HPDE6-E6E7 (cell line): ENCODE results near the gene GCN1.

Experiments
- DNase-seq: peaks from one replicate; pipeline ENCODE4 v3.0.0; 2011; ENCODE audit warnings: missing footprints; ENCODE audit errors: extremely low spot score

GCN1 gene

GRCh38 chr12:120229487-120230325 is 35.2 kb upstream of the GCN1 start:
- DNase-seq, result no peak

DNA sequence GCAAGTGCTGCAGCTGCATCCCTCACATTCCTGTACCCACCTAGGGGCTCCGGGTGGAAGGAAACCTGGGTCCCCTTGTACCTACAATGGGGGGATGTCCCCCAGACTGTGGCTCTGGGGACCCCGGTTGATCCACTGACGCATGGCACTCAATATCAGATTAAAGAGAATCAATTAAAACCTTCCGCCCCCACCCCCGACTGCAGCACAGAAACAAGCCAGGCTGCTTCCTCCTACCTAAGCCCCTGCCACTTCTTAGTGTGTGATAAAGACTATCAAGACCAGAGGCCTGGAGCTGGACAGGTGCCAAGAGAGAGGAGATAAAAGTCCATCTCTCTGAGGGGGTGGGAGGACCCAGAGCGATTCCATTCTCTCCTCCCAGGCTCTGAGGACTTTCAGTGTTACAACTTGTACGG is 34.6 kb upstream of the GCN1 start:
- DNase-seq, result no peak

GRCh38 chr12:120228291-120229070 is 34.0 kb upstream of the GCN1 start:
- DNase-seq, result no peak

- no peak for DNase-seq
These were observed 33.5 kb upstream of the GCN1 start for GRCh38 chr12:120228041-120228290.

DNA sequence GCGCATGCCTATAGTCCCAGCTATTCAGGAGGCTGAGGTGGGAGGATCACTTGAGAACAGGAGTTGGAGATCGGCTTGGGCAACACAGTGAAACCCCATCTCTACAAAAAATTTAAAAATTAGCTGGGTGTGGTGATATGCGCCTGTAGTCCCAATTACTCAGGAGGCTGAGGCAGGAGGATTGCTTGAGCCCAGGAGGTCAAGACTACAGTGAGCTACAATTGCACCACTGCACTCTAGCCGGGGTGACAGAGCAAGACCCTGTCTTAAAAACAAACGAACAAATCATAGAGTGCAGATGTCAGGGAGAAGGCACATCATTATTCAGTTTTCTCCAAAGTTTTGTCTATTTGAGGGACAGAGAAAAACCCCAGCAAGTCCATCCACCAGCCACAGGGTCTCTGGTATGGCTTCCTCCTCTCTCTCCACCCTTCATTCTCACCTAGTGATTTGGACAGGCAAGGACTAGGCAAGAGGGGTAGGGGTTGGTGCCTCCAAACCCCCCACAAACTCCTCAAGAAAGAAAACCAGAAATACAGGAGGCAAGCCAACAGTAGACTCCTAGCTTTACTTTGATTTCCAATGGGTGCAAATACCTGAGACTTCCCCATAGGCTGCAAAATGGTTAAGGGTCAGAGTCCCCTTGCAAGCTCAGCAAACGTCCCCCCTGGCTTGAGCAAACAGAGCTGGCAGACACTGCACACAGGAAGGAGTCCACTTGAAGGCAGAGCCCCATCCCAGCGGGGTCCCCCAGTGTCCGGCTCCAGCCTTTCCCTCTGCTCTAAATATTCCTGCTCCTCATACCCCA is 32.9 kb upstream of the GCN1 start:
- DNase-seq, result no peak

- no peak for DNase-seq
These were observed 31.5 kb upstream of the GCN1 start for GRCh38 chr12:120225852-120226640.

GRCh38 chr12:120225200-120225558 is 30.7 kb upstream of the GCN1 start:
- DNase-seq, result no peak

GRCh38 chr12:120224304-120225199 is 30.0 kb upstream of the GCN1 start:
- DNase-seq, result no peak

DNA sequence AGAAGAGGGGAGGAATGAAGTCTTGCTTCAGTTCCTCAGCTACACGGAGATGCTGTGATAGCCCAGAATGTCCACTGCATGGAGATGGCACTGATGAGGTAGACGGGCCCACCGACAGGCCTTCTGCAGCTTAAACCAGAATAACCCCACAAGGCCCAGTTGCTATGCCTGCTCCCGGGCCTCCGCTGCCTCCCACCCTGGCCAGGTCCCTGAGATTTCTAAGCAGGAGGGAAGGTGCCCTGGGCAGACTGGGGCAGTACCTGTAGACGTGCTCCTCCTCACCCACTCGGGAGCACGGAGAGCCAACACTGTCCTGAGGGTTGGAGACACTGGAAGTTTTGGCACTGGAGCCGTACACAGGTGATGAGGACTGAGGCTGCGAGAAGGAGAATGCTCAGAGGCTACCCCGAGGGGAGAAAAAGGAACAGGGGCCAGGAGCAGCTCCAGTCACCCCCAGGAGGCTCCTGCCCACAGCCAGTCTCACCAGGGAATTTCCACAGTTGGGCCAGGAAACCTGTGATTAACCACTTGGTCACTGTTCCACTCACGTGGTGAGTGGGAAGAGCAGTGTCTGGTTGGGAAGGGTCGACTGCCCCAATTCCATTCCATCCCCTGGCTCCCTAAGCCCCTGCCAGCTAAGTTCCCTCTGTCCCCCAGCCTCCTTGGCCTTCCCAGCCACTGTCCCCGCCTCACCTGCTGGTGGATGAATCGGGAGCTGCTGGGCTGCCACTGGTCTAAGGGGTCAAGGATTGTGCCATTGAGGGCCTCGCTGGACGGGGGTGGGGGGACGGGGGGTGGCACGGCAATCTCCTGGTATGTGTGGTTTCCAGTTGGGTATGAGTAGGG is 29.2 kb upstream of the GCN1 start:
- DNase-seq, result no peak

DNA sequence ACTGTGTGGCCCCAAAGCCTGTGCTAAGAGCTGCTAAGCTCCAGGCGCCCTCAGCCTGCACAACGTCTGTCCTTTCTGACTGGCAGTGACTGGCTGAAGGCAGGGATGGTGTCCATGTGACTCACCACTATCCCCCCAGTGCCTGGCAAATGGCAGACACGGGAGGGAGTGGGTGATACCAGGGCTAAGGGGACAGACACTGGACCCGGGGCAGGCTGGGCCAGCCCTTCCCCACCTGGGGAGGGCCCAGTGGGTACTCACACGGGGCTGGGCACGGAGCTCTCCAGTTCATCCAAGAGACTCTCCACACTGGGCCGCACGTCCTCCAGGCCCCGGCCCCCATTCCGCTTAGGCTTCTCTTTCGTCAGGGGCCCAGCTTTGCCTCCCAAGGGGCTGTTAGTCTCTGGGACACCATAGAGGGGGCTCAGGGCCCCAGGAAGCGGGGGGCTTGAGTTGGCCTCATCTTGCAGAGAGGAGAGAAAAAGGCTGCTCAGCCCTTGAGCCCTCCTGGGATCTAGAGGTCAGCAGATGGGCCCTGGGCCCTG is 27.8 kb upstream of the GCN1 start:
- DNase-seq, result no peak

DNA sequence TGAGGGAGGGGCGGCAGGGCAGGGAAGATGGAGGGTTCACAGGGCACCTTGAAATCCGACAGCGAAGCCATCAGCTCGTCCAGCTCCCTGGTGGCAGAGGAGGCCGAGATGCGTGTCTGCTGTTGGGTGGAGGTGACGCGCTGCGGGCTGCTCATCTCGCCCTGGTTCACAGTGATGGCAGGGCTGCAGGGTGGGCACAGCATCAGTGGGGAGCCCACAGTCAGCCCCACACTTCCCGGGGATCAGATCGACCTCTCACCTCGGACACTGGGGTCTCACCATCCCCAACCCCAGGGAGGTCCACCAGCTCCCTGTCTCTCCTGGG is 27.0 kb upstream of the GCN1 start:
- no peak for DNase-seq

DNA sequence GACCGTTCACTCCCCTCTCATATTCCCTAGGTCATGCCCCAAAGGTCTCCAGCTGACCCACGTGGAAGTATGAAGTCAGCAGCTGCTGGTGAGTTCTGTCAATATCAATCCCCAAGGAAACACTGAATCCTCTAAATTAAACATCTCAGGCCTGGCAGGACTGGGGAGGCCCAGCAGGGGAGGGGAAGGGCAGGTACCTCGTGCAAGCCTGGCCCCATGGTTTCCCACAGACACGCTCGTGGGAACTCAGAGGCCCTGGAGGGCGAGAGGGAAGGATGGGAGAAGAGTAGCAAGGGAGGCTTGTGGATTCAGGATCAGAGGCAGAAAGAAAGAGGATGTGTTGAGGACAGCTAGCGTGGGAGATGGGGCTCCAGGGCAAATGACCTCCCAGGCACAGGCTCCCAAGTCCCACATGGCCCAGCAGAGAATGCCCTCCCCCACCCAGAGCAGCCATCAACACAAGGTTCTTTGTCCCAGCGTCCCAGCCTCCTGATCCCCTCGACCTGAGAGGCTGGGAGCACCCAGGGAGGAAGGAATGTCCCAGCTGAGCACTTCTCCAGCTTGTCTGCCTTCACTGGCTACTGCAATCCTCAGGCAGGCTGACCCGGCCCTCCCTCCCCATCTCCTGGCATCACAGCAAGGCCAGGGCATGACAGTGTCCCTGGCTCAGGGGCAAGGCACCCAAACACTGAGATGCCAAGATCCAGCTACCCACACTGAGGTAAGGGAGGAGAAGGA is 26.5 kb upstream of the GCN1 start:
- no peak for DNase-seq

- no peak for DNase-seq
These were observed 24.4 kb upstream of the GCN1 start for GRCh38 chr12:120218680-120219606.

- no peak for DNase-seq
These were observed 22.5 kb upstream of the GCN1 start for GRCh38 chr12:120216742-120217605.

DNA sequence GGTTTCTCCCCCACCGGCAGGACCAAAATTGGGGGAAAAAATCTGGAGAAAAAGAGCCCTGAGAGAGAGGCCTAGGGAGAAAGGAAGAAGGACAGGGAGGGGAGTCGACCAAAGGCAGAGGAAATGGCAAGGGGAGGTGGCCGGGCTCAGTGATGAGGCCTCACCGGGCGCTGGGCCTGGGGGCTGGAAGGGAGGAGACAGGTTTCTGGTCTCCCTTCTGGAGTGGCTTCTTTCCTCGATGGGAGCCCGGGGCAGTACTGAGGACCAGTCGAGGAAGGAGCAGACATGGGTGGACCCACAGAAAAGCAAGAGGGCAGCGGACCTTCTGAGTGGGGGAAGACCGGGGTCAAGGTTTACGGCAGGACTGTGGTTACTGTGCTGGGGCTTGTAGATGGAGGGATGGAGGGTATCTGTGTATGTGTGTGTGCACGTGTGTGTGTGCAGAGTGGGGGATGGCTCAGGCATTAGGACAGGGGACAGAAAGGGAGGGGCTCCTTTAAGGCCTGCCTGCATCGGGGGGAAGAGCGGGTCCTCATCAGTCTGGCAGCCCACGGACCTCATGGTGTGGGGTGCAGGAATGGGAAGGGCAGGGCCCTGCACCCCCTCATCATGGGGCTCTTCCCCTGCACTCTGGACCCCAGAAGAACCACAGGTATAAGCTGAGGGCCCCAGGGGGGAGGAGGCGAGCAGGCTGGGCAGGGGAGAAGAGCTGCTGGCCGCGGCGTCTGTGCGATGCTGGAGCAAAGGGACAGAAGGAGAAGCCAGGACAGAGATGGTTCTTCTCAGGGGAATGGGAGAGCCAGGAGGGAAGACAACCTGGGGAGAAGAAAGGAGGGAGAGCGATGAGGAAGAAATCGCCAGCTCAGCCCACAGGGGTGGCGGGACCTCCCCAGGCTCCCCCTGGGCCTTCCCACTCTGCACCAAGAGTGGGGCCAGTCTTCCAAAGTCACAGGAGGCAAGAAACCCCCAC is 21.5 kb upstream of the GCN1 start:
- DNase-seq, result no peak

GRCh38 chr12:120215357-120215735 is 20.8 kb upstream of the GCN1 start:
- DNase-seq, result no peak
